Epithelial cell of proximal tubule (primary cell): ENCODE results near the gene CECR2. TPM values are rescaled to one million over a fixed set of nuclear protein-coding genes. Genes with fewer than 3 reads are reported as not detected.

ENCODE experiments used
- DNase-seq: peaks from one replicate; pipeline ENCODE4 v3.0.0-alpha.2; 2011; ENCODE audit warnings: low read depth
- H3K4me3 ChIP-seq: 2 replicates; pipeline ENCODE4 v1.5.1; 2011; ENCODE audit warnings: low read depth, mild to moderate bottlenecking, low read length
- CTCF ChIP-seq: conservative IDR thresholded peaks from 2 replicates; pipeline ENCODE4 v1.5.1; 2012; ENCODE audit warnings: low read depth, mild to moderate bottlenecking, low read length
- total RNA-seq: library from RNA; depleted of rRNA; stranded (reverse); fragments of >200 nt; gene quantifications from 2 replicates; pipeline ENCODE4 v1.2.3, GENCODE V29; 2015

CECR2 gene
- total RNA-seq, 1 donor from 2014 or later: 3.7 TPM

DNA sequence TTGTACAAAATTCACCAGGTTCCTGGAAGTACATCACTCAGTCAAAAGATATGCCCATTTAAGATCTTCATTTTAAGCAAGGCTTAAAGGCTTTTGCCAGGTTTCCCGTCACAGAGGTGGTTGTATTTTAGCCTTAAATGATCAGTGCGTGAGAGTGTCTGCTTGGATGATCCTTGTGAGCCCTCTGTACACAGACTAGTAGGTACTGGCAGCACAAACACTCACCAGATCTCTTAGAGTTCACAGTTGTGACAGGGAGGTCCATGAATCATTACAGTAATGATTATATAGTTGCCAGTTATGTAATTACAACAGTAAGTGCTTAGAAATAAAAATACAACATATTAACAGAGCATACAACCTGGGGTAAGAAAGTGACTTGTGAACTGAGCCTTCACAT is 109.9 kb downstream of the CECR2 start:
- no peak for TF ChIP-seq CTCF
- DNase-seq: no peak
- H3K4me3 ChIP-seq: no peak overlapping the region

GRCh38 chr22:17481424-17481823 is 112.2 kb downstream of the CECR2 start:
- no peak for TF ChIP-seq CTCF
- no peak for DNase-seq
- H3K4me3 ChIP-seq: no peak overlapping the region

GRCh38 chr22:17483688-17484372 is 114.6 kb downstream of the CECR2 start:
- TF ChIP-seq CTCF: no peak
- H3K4me3 ChIP-seq: no peak overlapping the region
- DNase-seq: peak; percentile 27

DNA sequence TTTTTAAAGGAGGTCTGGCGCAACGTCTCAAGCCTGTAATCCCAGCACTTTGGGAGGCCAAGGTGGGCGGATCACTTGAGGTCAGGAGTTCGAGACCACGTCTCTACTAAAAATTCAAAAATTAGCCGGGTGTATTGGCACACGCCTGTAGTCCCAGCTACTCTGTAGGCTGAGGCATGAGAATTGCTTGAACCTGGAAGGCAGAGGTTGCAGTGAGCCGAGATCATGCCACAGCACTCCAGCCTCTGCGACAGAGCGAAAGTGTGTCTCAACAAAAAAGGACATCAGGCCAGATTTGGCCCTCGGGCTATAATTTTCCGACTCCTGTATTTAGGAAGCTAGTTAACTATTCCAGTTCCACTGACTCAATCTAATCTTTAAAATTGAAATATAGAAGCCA is 115.3 kb downstream of the CECR2 start:
- H3K4me3 ChIP-seq: no peak overlapping the region
- TF ChIP-seq CTCF: no peak
- DNase-seq: no peak

DNA sequence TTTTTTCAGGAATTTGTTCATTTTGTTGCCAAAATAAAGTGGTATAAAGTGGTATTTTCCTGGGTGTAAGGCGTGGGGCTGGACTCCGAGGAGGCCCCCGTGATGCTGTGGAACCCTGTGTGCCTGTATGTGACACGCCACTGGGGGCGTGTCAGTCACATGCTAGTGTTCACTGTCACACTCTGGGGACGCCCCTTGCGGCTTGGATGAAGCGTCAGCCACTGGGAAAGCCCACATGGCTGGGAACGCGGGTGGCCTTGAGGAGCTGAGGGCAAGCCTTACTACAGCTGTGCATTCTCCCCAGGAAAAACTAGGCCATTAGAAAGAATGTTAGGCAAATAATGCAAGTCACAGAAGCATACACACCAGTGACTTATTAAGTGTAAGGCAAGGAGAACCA is 117.1 kb downstream of the CECR2 start:
- no peak for TF ChIP-seq CTCF
- no peak overlapping the region for H3K4me3 ChIP-seq
- no peak for DNase-seq

DNA sequence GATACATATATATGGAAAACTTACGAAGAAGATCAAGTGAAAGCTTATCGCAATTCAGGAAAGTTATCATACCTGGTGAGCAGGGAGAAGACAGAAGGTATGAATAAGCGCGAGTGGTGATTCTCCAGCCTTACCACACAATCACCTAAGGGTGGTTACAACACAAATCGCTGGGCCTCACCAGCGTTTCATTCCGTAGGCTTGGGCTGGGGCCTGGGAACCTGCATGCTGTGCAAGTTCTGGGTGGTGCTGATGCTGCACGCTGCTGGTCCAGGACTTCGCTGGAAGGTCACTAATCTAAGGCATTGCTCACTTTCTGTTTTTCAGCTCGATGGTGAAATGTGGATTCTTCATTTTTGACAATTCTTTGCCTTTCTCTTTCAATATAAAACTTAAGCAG is 117.5 kb downstream of the CECR2 start:
- DNase-seq: no peak
- TF ChIP-seq CTCF: no peak
- H3K4me3 ChIP-seq: no peak overlapping the region

DNA sequence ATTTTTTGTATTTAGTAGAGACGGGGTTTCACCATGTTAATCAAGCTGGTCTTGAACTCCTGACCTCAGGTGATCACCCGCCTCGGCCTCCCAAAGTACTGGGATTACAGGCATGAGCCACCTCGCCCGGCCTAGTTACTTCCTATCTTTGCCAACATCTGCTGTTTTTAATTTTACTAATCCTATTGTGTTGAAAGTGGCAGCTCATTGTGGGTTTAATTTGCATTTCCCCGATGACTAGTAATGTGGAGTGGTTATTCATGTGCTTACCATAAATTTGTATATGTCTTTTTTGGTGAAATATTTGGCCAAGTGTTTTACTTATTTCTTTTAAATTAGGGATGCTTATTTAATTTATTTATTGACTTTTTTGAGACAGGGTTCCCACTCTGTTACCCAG is 119.8 kb downstream of the CECR2 start:
- DNase-seq: no peak
- H3K4me3 ChIP-seq: no peak overlapping the region
- TF ChIP-seq CTCF: no peak
